WTC11 (cell line): ENCODE measurements around the gene KDM4B. TPM values are rescaled to one million over a fixed set of nuclear protein-coding genes. Genes with fewer than 3 reads are reported as not detected.
A peak's percentile ranks its signal among the peaks of the same experiment; 100 is the strongest.

ENCODE experiments used
- ATAC-seq: fragments of 200-7000 bp; cut with Tn5 transposase; 2 replicates; pipeline ENCODE4 v1.10.0; 2021; ENCODE audit warnings: mild to moderate bottlenecking, moderate library complexity
- CTCF ChIA-PET: fragments of 300-600 bp; sonication (Branson Sonifier 250); formaldehyde crosslinking; loops from one replicate; lab custom pipeline; 2021; ENCODE audit warnings: antibody characterized with exemption; lab: Charles Lee
- POLR2A ChIA-PET: fragments of 350-600 bp; sonication (Branson Sonifier 250); formaldehyde crosslinking; loops from one replicate; lab custom pipeline; 2021; ENCODE audit warnings: antibody characterized with exemption; lab: Charles Lee
- DNase-seq: peaks from one replicate; pipeline ENCODE4 v3.0.0; 2021; ENCODE audit warnings: low spot score
- H3K27ac Mint-ChIP-seq: 2 replicates; pipeline ENCODE4 v1.8.0; 2021; ENCODE audit warnings: mixed read lengths
- H3K27me3 Mint-ChIP-seq: 2 replicates; pipeline ENCODE4 v1.8.0; 2021; ENCODE audit warnings: low read depth, mild to moderate bottlenecking, moderate library complexity, mixed read lengths
- H3K36me3 Mint-ChIP-seq: 2 replicates; pipeline ENCODE4 v1.8.0; 2021; ENCODE audit warnings: mixed read lengths
- H3K4me1 Mint-ChIP-seq: 2 replicates; pipeline ENCODE4 v1.8.0; 2022; ENCODE audit warnings: mixed read lengths
- H3K4me3 Mint-ChIP-seq: 2 replicates; pipeline ENCODE4 v1.8.0; 2021; ENCODE audit warnings: mild to moderate bottlenecking, moderate library complexity, mixed read lengths
- H3K9me3 Mint-ChIP-seq: 2 replicates; pipeline ENCODE4 v1.8.0; 2021; ENCODE audit warnings: mixed read lengths
- AFF4 ChIP-seq: sonication (generic); formaldehyde crosslinking; IDR thresholded peaks from 2 replicates; pipeline ENCODE4 v1.8.1; 2023; ENCODE audit warnings: mild to moderate bottlenecking, missing genetic modification reagents, borderline replicate concordance
- ARID4B ChIP-seq: sonication (generic); formaldehyde crosslinking; IDR thresholded peaks from 2 replicates; pipeline ENCODE4 v1.8.0; 2023; ENCODE audit warnings: missing genetic modification reagents, mild to moderate bottlenecking, borderline replicate concordance
- ATF1 ChIP-seq: sonication (generic); formaldehyde crosslinking; IDR thresholded peaks from 2 replicates; pipeline ENCODE4 v1.8.1; 2023; ENCODE audit warnings: mild to moderate bottlenecking, moderate library complexity, missing genetic modification reagents
- ATF6 ChIP-seq: sonication (generic); formaldehyde crosslinking; IDR thresholded peaks from 2 replicates; pipeline ENCODE4 v1.8.1; 2023; ENCODE audit warnings: mild to moderate bottlenecking, missing genetic modification reagents
- FOXP1 ChIP-seq: sonication (generic); formaldehyde crosslinking; IDR thresholded peaks from 2 replicates; pipeline ENCODE4 v1.8.0; 2022; ENCODE audit warnings: missing genetic modification reagents, mild to moderate bottlenecking, moderate library complexity, borderline replicate concordance
- FOXP4 ChIP-seq: sonication (generic); formaldehyde crosslinking; IDR thresholded peaks from 2 replicates; pipeline ENCODE4 v1.8.0; 2022; ENCODE audit warnings: mild to moderate bottlenecking, missing genetic modification reagents
- GRHL2 ChIP-seq: fragments of 250-450 bp; sonication (Bioruptor Pico); IDR thresholded peaks from 2 replicates; pipeline ENCODE4 v1.8.0; 2022; ENCODE audit warnings: mild to moderate bottlenecking, moderate library complexity; ENCODE audit not compliant: insufficient replicate concordance, severe bottlenecking
- GTF2I ChIP-seq: fragments of 250-450 bp; sonication (Bioruptor Pico); conservative IDR thresholded peaks from 2 replicates; pipeline ENCODE4 v1.4.0; 2021; ENCODE audit warnings: mild to moderate bottlenecking
- IRF1 ChIP-seq: sonication (generic); formaldehyde crosslinking; IDR thresholded peaks from 2 replicates; pipeline ENCODE4 v1.8.0; 2023; ENCODE audit warnings: missing genetic modification reagents
- JAZF1 ChIP-seq: fragments of 250-450 bp; sonication (Bioruptor Pico); IDR thresholded peaks from 2 replicates; pipeline ENCODE4 v1.9.0; 2021; ENCODE audit warnings: moderate library complexity, mild to moderate bottlenecking, inconsistent platforms
- MYBL2 ChIP-seq: sonication (generic); formaldehyde crosslinking; IDR thresholded peaks from 2 replicates; pipeline ENCODE4 v1.8.1; 2023; ENCODE audit warnings: mild to moderate bottlenecking, moderate library complexity, missing genetic modification reagents
- PRDM15 ChIP-seq: sonication (generic); formaldehyde crosslinking; IDR thresholded peaks from 2 replicates; pipeline ENCODE4 v1.8.0; 2022; ENCODE audit warnings: missing genetic modification reagents
- PRRX2 ChIP-seq: fragments of 250-450 bp; sonication (Bioruptor Pico); IDR thresholded peaks from 2 replicates; pipeline ENCODE4 v1.8.0; 2021; ENCODE audit warnings: mild to moderate bottlenecking
- RELA ChIP-seq: sonication (generic); formaldehyde crosslinking; IDR thresholded peaks from 2 replicates; pipeline ENCODE4 v1.8.1; 2022; ENCODE audit warnings: missing genetic modification reagents, mild to moderate bottlenecking, borderline replicate concordance
- SP1 ChIP-seq: sonication (generic); formaldehyde crosslinking; conservative IDR thresholded peaks from 2 replicates; pipeline ENCODE4 v1.8.1; 2022; ENCODE audit warnings: missing genetic modification reagents
- TP53 ChIP-seq: sonication (generic); formaldehyde crosslinking; IDR thresholded peaks from 2 replicates; pipeline ENCODE4 v1.8.1; 2023; ENCODE audit warnings: mild to moderate bottlenecking, missing genetic modification reagents
- ZBTB21 ChIP-seq: sonication (generic); formaldehyde crosslinking; IDR thresholded peaks from 2 replicates; pipeline ENCODE4 v1.8.1; 2023; ENCODE audit warnings: mild to moderate bottlenecking, missing genetic modification reagents, borderline replicate concordance
- ZNF121 ChIP-seq: sonication (generic); formaldehyde crosslinking; IDR thresholded peaks from 2 replicates; pipeline ENCODE4 v1.8.0; 2023; ENCODE audit warnings: missing genetic modification reagents
- ZNF416 ChIP-seq: fragments of 250-450 bp; sonication (Bioruptor Pico); IDR thresholded peaks from 2 replicates; pipeline ENCODE4 v1.9.0; 2021; ENCODE audit warnings: mild to moderate bottlenecking, inconsistent platforms
- ZNF423 ChIP-seq: fragments of 250-450 bp; sonication (Bioruptor Pico); IDR thresholded peaks from 2 replicates; pipeline ENCODE4 v2.1.2; 2022; ENCODE audit warnings: mild to moderate bottlenecking, moderate library complexity
- total RNA-seq: library from RNA; stranded (reverse); gene quantifications from 3 replicates; pipeline ENCODE4 v1.2.3, GENCODE V29; 2021

KDM4B gene
- total RNA-seq, 1 experiment from 2014 or later: 43.2 TPM

GRCh38 chr19:4966591-4966990 is 2.3 kb upstream of the KDM4B start:
- H3K27ac Mint-ChIP-seq: peak overlapping the region; percentile 70; the same call in 1 of the 2 replicates
- ChIA-PET CTCF (interaction anchor here (1.2 kb wide), 1 partner anchor 65 kb away, joined by 3 read pairs; no protein-coding TSS in a partner anchor), POLR2A (no interaction called here)
- no peaks in the 10 kb centered on the region for H3K27me3 Mint-ChIP-seq
- peaks cover 29% of the 10 kb centered on the region for H3K4me1 Mint-ChIP-seq
- TF ChIP-seq FOXP4 (CRISPR knock-in tag) (no peak), ARID4B (CRISPR knock-in tag) (no peak), GTF2I (CRISPR knock-in tag) (no peak), TP53 (no peak), IRF1 (CRISPR knock-in tag) (no peak), FOXP1 (CRISPR knock-in tag) (no peak), GRHL2 (CRISPR knock-in tag) (no peak), ZNF416 (CRISPR knock-in tag) (no peak), ATF1 (CRISPR knock-in tag) (no peak), PRRX2 (no peak), ZNF423 (CRISPR knock-in tag) (no peak), SP1 (CRISPR knock-in tag) (no peak), JAZF1 (no peak), AFF4 (CRISPR knock-in tag) (no peak), ZBTB21 (CRISPR knock-in tag) (no peak), PRDM15 (CRISPR knock-in tag) (no peak), ZNF121 (CRISPR knock-in tag) (no peak), RELA (CRISPR knock-in tag) (no peak), MYBL2 (CRISPR knock-in tag) (no peak), ATF6 (CRISPR knock-in tag) (no peak)
- no peak overlapping the region for H3K4me3 Mint-ChIP-seq
- no peaks in the 10 kb centered on the region; the same call in 1 of the 2 replicates for H3K9me3 Mint-ChIP-seq
- DNase-seq: no peak
- H3K36me3 Mint-ChIP-seq: peaks cover 22% of the 10 kb centered on the region
- no peak for ATAC-seq
